Fibroblast of pulmonary artery (primary cell): ENCODE measurements around the gene CEP170B.
"Not testable (repeated sequence)": the region's sequence is repeated elsewhere in the genome, so short reads cannot be mapped to it uniquely, and the experiment has no call there.

Source experiments
- DNase-seq: peaks from one replicate; pipeline ENCODE4 v3.0.0-alpha.2; 2010; ENCODE audit warnings: low read depth
- H3K4me3 ChIP-seq: replicated peaks from 2 replicates; pipeline ENCODE4 v1.5.1; 2011; ENCODE audit warnings: low read depth, mild to moderate bottlenecking, control low read depth, low read length, moderate library complexity
- TF ChIP-seq, protein P1 (sequence below): IDR thresholded peaks from 2 replicates; pipeline ENCODE4 v1.5.1; 2011; ENCODE audit warnings: mild to moderate bottlenecking, control low read depth, low read length, inconsistent platforms; ENCODE audit errors: missing control alignments

Gene CEP170B

DNA sequence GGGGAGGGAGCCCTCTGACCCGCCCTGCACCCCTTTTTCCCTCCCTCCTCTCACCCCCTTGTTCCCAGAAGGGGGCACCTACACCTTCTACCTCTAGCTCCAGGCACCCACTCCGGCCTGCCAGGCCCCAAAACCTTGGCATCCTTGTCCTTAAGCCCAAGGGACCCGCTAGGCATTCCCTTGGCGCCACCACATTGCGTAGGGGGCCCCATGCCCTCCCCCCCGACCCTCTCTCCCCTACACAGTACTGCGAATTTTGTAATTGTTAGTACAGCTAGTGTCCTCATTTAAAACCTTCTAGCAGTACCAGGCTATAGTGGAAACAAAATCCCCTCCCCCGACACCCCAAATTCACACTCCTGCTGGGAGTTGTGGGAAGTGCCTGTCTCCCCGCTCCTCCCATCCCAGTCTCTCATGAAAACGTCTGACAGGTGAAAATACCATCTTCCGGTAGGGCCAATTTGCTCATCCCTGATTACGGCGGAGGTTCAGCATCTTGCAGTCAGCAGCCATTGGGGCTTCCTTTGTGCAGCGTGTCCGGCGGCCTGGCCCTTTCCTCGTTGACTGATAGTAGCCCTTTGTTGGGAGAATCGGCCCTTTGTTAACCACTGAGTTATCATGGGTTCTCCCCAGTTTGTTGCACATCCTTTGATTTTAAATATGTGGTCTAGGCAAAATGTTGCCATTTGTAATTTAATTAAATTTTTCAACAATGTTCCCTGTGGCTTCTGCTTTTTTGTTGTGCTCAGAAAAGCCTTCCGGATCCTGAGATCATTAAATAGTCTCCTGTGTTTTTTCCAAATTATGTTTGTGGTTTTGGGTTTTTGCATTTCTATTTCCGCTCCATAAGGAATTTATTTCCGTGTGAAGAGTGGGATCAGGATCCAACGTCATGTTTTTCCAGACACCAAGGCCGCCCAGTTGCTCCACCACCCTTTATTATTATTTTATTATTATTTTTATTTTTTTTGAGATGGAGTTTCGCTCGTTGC lies 7.9 kb upstream of the CEP170B start:
- TF ChIP-seq, protein P1, sequence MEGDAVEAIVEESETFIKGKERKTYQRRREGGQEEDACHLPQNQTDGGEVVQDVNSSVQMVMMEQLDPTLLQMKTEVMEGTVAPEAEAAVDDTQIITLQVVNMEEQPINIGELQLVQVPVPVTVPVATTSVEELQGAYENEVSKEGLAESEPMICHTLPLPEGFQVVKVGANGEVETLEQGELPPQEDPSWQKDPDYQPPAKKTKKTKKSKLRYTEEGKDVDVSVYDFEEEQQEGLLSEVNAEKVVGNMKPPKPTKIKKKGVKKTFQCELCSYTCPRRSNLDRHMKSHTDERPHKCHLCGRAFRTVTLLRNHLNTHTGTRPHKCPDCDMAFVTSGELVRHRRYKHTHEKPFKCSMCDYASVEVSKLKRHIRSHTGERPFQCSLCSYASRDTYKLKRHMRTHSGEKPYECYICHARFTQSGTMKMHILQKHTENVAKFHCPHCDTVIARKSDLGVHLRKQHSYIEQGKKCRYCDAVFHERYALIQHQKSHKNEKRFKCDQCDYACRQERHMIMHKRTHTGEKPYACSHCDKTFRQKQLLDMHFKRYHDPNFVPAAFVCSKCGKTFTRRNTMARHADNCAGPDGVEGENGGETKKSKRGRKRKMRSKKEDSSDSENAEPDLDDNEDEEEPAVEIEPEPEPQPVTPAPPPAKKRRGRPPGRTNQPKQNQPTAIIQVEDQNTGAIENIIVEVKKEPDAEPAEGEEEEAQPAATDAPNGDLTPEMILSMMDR: no peak
- no peak for DNase-seq
- no peak overlapping the region for H3K4me3 ChIP-seq

DNA sequence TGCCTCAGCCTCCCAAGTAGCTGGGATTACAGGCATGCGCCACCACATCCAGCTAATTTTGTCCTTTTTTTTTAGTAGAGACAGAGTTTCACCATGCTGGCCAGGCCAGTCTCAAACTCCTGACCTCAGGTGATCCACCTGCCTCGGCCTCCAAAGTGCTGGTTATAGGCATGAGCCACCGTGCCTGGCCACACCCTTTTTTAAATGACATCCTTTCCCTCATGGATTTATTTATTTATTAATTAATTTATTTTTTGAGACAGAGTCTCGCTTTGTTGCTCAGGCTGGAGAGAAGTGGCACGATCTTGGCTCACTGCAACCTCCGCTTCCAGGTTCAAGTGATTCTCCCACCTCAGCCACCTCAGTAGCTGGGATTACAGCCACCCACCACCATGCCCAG lies 7.1 kb upstream of the CEP170B start:
- H3K4me3 ChIP-seq, DNase-seq: not testable (repeated sequence)

DNA sequence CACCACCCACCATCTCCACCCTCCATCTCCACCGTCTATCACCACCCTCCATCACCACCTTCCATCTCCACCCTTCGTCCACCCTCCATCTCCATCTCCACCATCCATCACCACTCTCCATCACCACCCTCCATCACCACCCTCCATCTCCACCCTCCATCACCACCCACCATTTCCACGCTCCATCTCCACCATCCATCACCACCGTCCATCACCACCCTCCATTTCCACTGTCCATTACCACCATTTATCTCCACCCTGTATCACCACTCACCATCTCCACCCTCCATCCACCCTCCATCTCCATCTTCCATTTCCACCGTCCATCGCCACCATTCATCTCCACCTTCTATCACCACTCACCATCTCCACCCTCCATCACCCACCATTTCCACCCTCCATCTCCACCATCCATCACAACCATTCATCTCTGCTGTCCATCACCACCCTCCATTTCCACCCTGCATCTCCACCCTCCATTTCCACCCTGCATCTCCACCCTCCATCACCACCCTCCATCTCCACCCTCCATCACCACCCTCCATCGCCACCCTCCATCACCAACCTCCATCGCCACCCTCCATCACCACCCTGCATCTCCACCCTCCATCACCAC lies 6.1 kb upstream of the CEP170B start:
- DNase-seq: no peak
- TF ChIP-seq, protein P1: no peak
- H3K4me3 ChIP-seq: no peak overlapping the region

DNA sequence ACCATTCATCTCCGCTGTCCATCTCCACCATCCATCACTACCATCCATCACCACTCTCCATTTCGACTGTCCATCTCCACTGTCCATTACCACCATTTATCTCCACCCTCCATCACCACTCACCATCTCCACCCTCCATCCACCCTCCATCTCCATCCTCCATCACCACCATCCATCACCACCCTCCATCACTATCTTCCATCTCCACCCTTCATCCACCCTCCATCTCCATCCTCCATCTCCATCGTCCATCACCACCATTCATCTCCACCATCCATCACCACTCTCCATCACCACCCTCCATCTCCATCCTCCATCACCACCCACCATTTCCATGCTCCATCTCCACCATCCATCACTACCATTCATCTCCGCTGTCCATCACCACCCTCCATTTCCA lies 5.2 kb upstream of the CEP170B start:
- H3K4me3 ChIP-seq: no peak overlapping the region
- TF ChIP-seq, protein P1: no peak

DNA sequence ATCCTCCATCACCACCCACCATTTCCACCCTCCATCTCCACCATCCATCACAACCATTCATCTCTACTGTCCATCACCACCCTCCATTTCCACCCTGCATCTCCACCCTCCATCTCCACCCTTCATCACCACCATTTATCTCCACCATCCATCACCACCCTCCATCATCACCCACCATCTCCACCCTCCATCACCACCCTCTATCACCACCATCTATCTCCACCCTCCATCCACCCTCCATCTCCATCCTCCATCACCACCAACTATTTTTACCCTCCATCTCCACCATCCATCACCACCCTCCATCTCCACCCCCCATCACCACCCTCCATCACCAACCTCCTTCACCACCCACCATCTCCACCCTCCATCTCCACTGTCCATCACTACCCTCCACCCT lies 4.7 kb upstream of the CEP170B start:
- DNase-seq: no peak
- TF ChIP-seq, protein P1: no peak
- H3K4me3 ChIP-seq: no peak overlapping the region

More for the DNA sequence above, 5.2 kb upstream of the CEP170B start:
- DNase-seq: no peak

DNA sequence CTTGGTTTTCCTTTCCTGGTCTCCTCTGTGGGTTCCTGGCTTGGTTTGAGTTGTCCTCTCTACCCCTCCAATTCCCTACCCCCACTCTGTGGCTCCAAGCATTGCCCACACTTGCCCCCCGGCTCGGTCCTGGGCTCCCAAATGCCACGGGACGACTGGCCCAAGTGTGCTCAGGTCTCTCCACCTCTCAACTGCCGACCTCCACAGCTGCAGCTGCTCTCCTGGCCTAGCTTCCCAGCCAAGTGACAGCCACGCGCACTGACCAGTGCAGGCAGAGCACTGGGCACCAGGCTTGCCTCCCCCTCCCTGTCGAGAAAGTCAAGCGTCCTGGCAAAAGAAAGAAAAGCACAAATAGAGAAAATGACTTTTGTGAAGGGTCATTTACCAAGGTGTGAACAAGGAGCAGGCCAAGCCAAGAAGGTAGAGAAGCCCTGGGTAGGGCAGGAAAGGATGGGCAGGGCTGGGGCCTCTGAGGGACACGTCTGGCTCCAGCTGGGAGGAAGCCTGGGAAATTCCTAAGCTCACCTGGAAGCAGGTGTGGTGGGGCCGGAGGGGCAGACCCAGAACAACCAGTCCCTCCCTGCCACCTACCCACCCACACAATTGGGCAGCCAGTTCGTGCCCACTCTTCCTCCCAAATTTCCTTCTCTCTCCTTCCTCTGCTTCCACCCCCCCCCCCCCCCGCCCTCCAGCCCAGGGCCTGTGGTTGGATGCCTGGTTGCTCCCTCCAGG lies 1.8 kb upstream of the CEP170B start:
- TF ChIP-seq, protein P1: no peak
- DNase-seq: no peak
- H3K4me3 ChIP-seq: no peak overlapping the region

DNA sequence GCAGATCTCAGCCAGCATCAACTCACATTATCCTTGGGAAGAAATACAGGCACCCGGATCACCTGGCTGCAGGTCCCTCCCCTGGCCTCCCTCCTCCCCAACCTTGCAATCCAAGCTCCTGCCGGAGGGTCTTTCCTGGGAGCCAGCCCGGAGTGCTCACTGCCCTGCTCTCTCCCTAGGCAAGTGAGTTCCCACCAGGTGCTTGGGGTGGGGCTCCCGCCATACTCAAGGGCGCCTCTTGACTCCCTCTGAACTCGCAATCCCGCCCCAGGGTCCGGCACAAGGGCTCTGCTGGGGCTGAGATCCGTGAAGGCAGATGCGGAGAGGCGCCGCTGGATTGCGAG lies 1.2 kb upstream of the CEP170B start:
- H3K4me3 ChIP-seq: no peak overlapping the region
- TF ChIP-seq, protein P1: no peak
- no peak for DNase-seq
